Endothelial cell of umbilical vein (primary cell): Measurements from ENCODE around the gene ATF1.

Experiments used
- CTCF ChIP-seq, 2 donors: IDR thresholded peaks; 1 replicate in 1 of 2; 2 replicates in 1 of 2; pipeline ENCODE4 v1.5.1; 2011; ENCODE audit warnings: low read length in 2 of 2, mild to moderate bottlenecking in 2 of 2, moderate library complexity in 2 of 2, control low read depth in 1 of 2, inconsistent platforms in 1 of 2, low read depth in 1 of 2; ENCODE audit not compliant: insufficient read depth in 1 of 2; ENCODE audit errors: extremely low read depth in 1 of 2
- POLR2A ChIP-seq: IDR thresholded peaks from 2 replicates; pipeline ENCODE4 v1.6.1; 2012; ENCODE audit warnings: low read depth, mild to moderate bottlenecking, control low read depth, low read length

DNA sequence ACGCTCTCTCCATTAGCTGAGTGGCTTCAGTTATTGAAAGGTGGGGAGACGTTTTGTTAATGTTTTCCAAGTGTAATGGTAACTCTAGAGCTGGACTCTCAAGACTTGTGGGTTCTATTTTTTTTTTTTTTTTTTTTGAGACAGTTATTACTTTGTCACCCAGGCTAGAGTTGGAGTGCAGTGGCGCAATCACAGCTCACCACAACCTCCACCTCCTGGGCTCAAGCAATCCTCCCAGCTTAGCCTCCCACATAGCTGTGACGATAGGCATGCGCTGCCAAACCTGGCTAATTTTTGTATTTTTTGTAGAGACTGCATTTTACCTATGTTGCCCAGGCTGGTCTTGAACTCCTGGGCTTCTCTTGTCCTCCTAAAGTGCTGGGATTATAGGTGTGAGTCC is 26.2 kb downstream of the ATF1 start:
- TF ChIP-seq CTCF (IDR thresholded peaks at IDR 0.05; ENCODE audit: extremely low read depth in 1 of 2, insufficient read depth in 1 of 2, low read depth in 1 of 2, low read length in 2 of 2) = no peak
- no peak for TF ChIP-seq POLR2A
